IPS DF 6.9 (cell line): ENCODE results near the gene HUS1B.
"Not testable (repeated sequence)": the region's sequence is repeated elsewhere in the genome, so short reads cannot be mapped to it uniquely, and the experiment has no call there.

ENCODE experiments used
- DNase-seq: peaks from one replicate; pipeline ENCODE4 v3.0.0-alpha.2; 2013; ENCODE audit warnings: low read depth, low spot score
- H3K27ac ChIP-seq: one replicate; pipeline ENCODE4 v1.5.1; 2013; ENCODE audit warnings: low read length, control low read depth
- H3K27me3 ChIP-seq: 2 replicates; pipeline ENCODE4 v1.6.1; 2013; ENCODE audit warnings: mild to moderate bottlenecking, low read length; ENCODE audit not compliant: control insufficient read depth, insufficient read depth
- H3K36me3 ChIP-seq: 2 replicates; pipeline ENCODE4 v1.6.1; 2013; ENCODE audit warnings: low read length; ENCODE audit not compliant: control insufficient read depth, insufficient read depth
- H3K4me1 ChIP-seq: 2 replicates; pipeline ENCODE4 v1.6.1; 2013; ENCODE audit warnings: low read length; ENCODE audit not compliant: control insufficient read depth, insufficient read depth
- H3K4me3 ChIP-seq: 2 replicates; pipeline ENCODE4 v1.5.1; 2013; ENCODE audit warnings: mild to moderate bottlenecking, low read length
- H3K9me3 ChIP-seq: 2 replicates; pipeline ENCODE4 v1.6.1; 2013; ENCODE audit warnings: low read length, inconsistent platforms; ENCODE audit not compliant: control insufficient read depth, insufficient read depth
- WGBS: extraction: QIAGEN DNeasy Blood & Tissue Kit; methylation state at CpG from one replicate; pipeline ENCODE4 v1.1.7; 2013; ENCODE audit warnings: mixed read lengths, missing lambda C conversion rate; ENCODE audit not compliant: insufficient read length, insufficient coverage; 5-methylcytosine and 5-hydroxymethylcytosine counted together

Gene HUS1B

GRCh38 chr6:679282-679681, 22.4 kb upstream of the HUS1B start:
- Histone ChIP-seq H3K27me3 (no peaks in the 10 kb centered on the region), H3K36me3 (no peaks in the 10 kb centered on the region), H3K4me3 (no peak overlapping the region), H3K4me1 (peaks cover 5% of the 10 kb centered on the region; the same call in 1 of the 2 replicates), H3K27ac (no peak overlapping the region), H3K9me3 (no peaks in the 10 kb centered on the region)
- no peak for DNase-seq
- WGBS: no CpG with 5 or more reads among the region's 9 CpGs

- DNase-seq: no peak
- no peaks in the 10 kb centered on the region for H3K27me3 ChIP-seq
- no peaks in the 10 kb centered on the region for H3K9me3 ChIP-seq
- peaks cover 5% of the 10 kb centered on the region; the same call in 1 of the 2 replicates for H3K4me1 ChIP-seq
- no peak overlapping the region for H3K4me3 ChIP-seq
- WGBS: no CpG with 5 or more reads among the region's 3 CpGs
- H3K27ac ChIP-seq: no peak overlapping the region
- H3K36me3 ChIP-seq: no peaks in the 10 kb centered on the region
Measured at GRCh38 chr6:678520-678919, 21.6 kb upstream of the HUS1B start.

GRCh38 chr6:677919-678318, 21.0 kb upstream of the HUS1B start:
- H3K4me1 ChIP-seq: peaks cover 3% of the 10 kb centered on the region; the same call in 1 of the 2 replicates
- no peak overlapping the region for H3K27ac ChIP-seq
- no CpG with 5 or more reads among the region's 4 CpGs for WGBS
- no peaks in the 10 kb centered on the region for H3K36me3 ChIP-seq
- no peaks in the 10 kb centered on the region for H3K27me3 ChIP-seq
- no peaks in the 10 kb centered on the region for H3K9me3 ChIP-seq
- DNase-seq: no peak
- no peak overlapping the region for H3K4me3 ChIP-seq

- H3K9me3 ChIP-seq: no peaks in the 10 kb centered on the region
- no peaks in the 10 kb centered on the region for H3K27me3 ChIP-seq
- WGBS: 100% methylated on average over 1 of the region's 3 CpGs
- no peak for DNase-seq
- H3K4me3 ChIP-seq: no peak overlapping the region
- peaks cover 2% of the 10 kb centered on the region; the same call in 1 of the 2 replicates for H3K4me1 ChIP-seq
- H3K36me3 ChIP-seq: 0 out of 2 replicates have a peak, but pooled peaks cover 1% of the 10 kb centered on the region
- H3K27ac ChIP-seq: no peak overlapping the region
Measured at GRCh38 chr6:674956-675355, 18.1 kb upstream of the HUS1B start.

GRCh38 chr6:674406-674805, 17.5 kb upstream of the HUS1B start:
- Histone ChIP-seq H3K9me3 (no peaks in the 10 kb centered on the region), H3K4me1 (peaks cover 2% of the 10 kb centered on the region; the same call in 1 of the 2 replicates), H3K27ac (no peak overlapping the region), H3K36me3 (0 out of 2 replicates have a peak, but pooled peaks cover 2% of the 10 kb centered on the region), H3K27me3 (no peaks in the 10 kb centered on the region), H3K4me3 (no peak overlapping the region)
- DNase-seq: no peak

GRCh38 chr6:667253-667927, 10.5 kb upstream of the HUS1B start:
- H3K27me3 ChIP-seq: no peaks in the 10 kb centered on the region
- no peak overlapping the region for H3K27ac ChIP-seq
- no peaks in the 10 kb centered on the region for H3K9me3 ChIP-seq
- no peaks in the 10 kb centered on the region for H3K4me1 ChIP-seq
- 0 out of 2 replicates have a peak, but pooled peaks cover 2% of the 10 kb centered on the region for H3K36me3 ChIP-seq
- no peak overlapping the region for H3K4me3 ChIP-seq
- no peak for DNase-seq
- WGBS: no CpG with 5 or more reads among the region's 7 CpGs

GRCh38 chr6:665403-666267, 8.7 kb upstream of the HUS1B start:
- Histone ChIP-seq H3K36me3 (0 out of 2 replicates have a peak, but pooled peaks cover 2% of the 10 kb centered on the region), H3K4me3 (no peak overlapping the region), H3K4me1 (no peaks in the 10 kb centered on the region), H3K9me3 (no peaks in the 10 kb centered on the region), H3K27me3 (no peaks in the 10 kb centered on the region), H3K27ac (no peak overlapping the region)
- no peak for DNase-seq
- no CpG with 5 or more reads among the region's 5 CpGs for WGBS

GRCh38 chr6:663788-664187, 6.9 kb upstream of the HUS1B start:
- H3K36me3 ChIP-seq, H3K27ac ChIP-seq, DNase-seq, H3K4me1 ChIP-seq, H3K9me3 ChIP-seq, H3K27me3 ChIP-seq, H3K4me3 ChIP-seq: not testable (repeated sequence)
- no CpG with 5 or more reads among the region's 4 CpGs for WGBS

GRCh38 chr6:659716-660581, 3.0 kb upstream of the HUS1B start:
- peak; percentile 41 for DNase-seq
- Histone ChIP-seq H3K4me3 (no peak overlapping the region), H3K27ac (no peak overlapping the region), H3K4me1 (peaks cover 9% of the 10 kb centered on the region), H3K27me3 (no peaks in the 10 kb centered on the region), H3K36me3 (peaks cover 2% of the 10 kb centered on the region; the same call in 1 of the 2 replicates), H3K9me3 (no peaks in the 10 kb centered on the region)
- WGBS: no CpG with 5 or more reads among the region's 13 CpGs

GRCh38 chr6:658244-658643, 1.3 kb upstream of the HUS1B start:
- no CpG with 5 or more reads among the region's 2 CpGs for WGBS
- DNase-seq: no peak
- peaks cover 2% of the 10 kb centered on the region; the same call in 1 of the 2 replicates for H3K36me3 ChIP-seq
- no peaks in the 10 kb centered on the region for H3K9me3 ChIP-seq
- H3K27ac ChIP-seq: no peak overlapping the region
- H3K4me3 ChIP-seq: no peak overlapping the region
- H3K4me1 ChIP-seq: peaks cover 9% of the 10 kb centered on the region
- no peaks in the 10 kb centered on the region for H3K27me3 ChIP-seq
